GM06990 (cell line): ENCODE measurements around the gene TICAM1.
"Not testable (repeated sequence)": the region's sequence is repeated elsewhere in the genome, so short reads cannot be mapped to it uniquely, and the experiment has no call there.

Experiments
- DNase-seq: peaks from one replicate; pipeline ENCODE4 v3.0.0-alpha.2; 2011; ENCODE audit not compliant: insufficient read length; ENCODE audit errors: extremely low read depth
- H3K27me3 ChIP-seq: replicated peaks from 2 replicates; pipeline ENCODE4 v1.6.0; 2011; ENCODE audit warnings: low read length; ENCODE audit not compliant: control insufficient read depth, insufficient read depth
- H3K36me3 ChIP-seq: 2 replicates; pipeline ENCODE4 v1.5.1; 2011; ENCODE audit warnings: low read length; ENCODE audit not compliant: control insufficient read depth, insufficient read depth
- H3K4me3 ChIP-seq: replicated peaks from 2 replicates; pipeline ENCODE4 v1.5.1; 2011; ENCODE audit warnings: low read depth, mild to moderate bottlenecking, control low read depth, low read length
- CTCF ChIP-seq: IDR thresholded peaks from 2 replicates; pipeline ENCODE4 v1.5.1; 2011; ENCODE audit warnings: low read length, control low read depth, mild to moderate bottlenecking, inconsistent platforms; ENCODE audit not compliant: insufficient read depth, poor library complexity, severe bottlenecking

Gene TICAM1

GRCh38 chr19:4801085-4801619, 30.4 kb downstream of the TICAM1 start:
- no peak for DNase-seq
- peaks cover 3% of the 10 kb centered on the region for H3K36me3 ChIP-seq
- TF ChIP-seq CTCF, result no peak
- no peaks in the 10 kb centered on the region for H3K27me3 ChIP-seq
- H3K4me3 ChIP-seq, result no peak overlapping the region

- Histone ChIP-seq H3K36me3 (peaks cover 3% of the 10 kb centered on the region), H3K27me3 (no peaks in the 10 kb centered on the region), H3K4me3 (no peak overlapping the region)
- TF ChIP-seq CTCF, result no peak
- DNase-seq, result no peak
Observed at GRCh38 chr19:4800591-4801081, 30.9 kb downstream of the TICAM1 start.

- no peak for DNase-seq
- Histone ChIP-seq H3K4me3 (no peak overlapping the region), H3K36me3 (peaks cover 15% of the 10 kb centered on the region), H3K27me3 (no peaks in the 10 kb centered on the region)
- TF ChIP-seq CTCF, result no peak
Observed at GRCh38 chr19:4795400-4795799, 36.1 kb downstream of the TICAM1 start.

GRCh38 chr19:4794971-4795370, 36.5 kb downstream of the TICAM1 start:
- Histone ChIP-seq H3K36me3 (peaks cover 15% of the 10 kb centered on the region), H3K4me3 (no peak overlapping the region), H3K27me3 (no peaks in the 10 kb centered on the region)
- DNase-seq, result no peak
- TF ChIP-seq CTCF, result no peak

GRCh38 chr19:4793278-4793677, 38.2 kb downstream of the TICAM1 start:
- H3K4me3 ChIP-seq, H3K27me3 ChIP-seq, DNase-seq: not testable (repeated sequence)
- peaks cover 15% of the 10 kb centered on the region for H3K36me3 ChIP-seq

- Histone ChIP-seq H3K36me3 (peaks cover 15% of the 10 kb centered on the region), H3K4me3 (peak overlapping the region; percentile 89)
- not testable (repeated sequence) for DNase-seq, H3K27me3 ChIP-seq
Observed at GRCh38 chr19:4792866-4793195, 38.7 kb downstream of the TICAM1 start.

- not testable (repeated sequence) for DNase-seq, H3K27me3 ChIP-seq
- H3K36me3 ChIP-seq, result peaks cover 15% of the 10 kb centered on the region
- H3K4me3 ChIP-seq, result peak overlapping the region; percentile 89
Observed at GRCh38 chr19:4792019-4792865, 39.3 kb downstream of the TICAM1 start.
